GM21447 (cell line): ENCODE measurements around the gene SSBP4.

ENCODE experiments used
- ATAC-seq: cut with Tn5 transposase; IDR thresholded peaks from one replicate; pipeline ENCODE4 v1.9.1; 2021; ENCODE audit not compliant: unreplicated experiment

SSBP4 gene

DNA sequence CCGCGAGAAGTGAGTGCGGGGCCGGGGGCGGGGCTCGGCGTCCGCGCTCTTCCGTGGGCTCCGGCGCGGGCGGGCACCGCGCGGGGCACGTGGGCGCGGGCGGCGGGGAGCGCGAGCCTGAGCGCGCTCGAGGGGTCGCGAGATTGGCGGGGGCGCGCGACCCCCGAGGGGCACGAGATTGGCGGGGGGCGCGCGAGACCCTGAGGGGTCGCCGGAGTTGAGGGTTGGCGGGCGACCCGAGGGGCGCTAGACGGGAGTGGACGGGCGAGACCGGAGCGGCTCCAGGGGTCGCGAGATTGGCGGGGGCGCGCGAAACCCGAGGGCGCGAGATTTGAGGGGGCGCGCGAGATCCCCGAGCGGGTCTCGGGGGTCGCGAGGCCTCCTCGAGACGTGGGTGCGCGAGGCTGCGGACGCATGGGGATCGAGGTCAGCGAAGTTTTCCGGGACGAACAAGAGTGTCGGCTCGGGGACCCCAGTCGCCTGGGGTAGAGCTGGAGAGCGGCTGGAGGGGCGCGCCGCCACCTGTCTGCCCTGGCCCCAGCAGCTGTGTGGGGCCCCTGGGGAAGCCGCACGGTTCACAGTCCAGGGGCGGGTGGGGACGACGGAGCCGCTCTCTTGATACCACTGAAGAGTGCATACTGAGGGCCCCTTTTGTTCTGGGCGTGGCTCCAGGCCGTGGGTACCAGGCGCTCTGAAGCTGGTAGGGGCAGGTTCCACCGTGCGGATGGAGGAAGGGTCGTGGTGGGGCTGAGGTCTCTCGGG is 682 bp downstream of the SSBP4 start:
- ATAC-seq = no peak

- no peak for ATAC-seq
Observed at GRCh38 chr19:18420930-18421329, 1.7 kb downstream of the SSBP4 start.

- no peak for ATAC-seq
Observed at GRCh38 chr19:18421371-18421959, 2.3 kb downstream of the SSBP4 start.

GRCh38 chr19:18422530-18423191 is 3.5 kb downstream of the SSBP4 start:
- no peak for ATAC-seq

GRCh38 chr19:18423258-18424020 is 4.2 kb downstream of the SSBP4 start:
- no peak for ATAC-seq

DNA sequence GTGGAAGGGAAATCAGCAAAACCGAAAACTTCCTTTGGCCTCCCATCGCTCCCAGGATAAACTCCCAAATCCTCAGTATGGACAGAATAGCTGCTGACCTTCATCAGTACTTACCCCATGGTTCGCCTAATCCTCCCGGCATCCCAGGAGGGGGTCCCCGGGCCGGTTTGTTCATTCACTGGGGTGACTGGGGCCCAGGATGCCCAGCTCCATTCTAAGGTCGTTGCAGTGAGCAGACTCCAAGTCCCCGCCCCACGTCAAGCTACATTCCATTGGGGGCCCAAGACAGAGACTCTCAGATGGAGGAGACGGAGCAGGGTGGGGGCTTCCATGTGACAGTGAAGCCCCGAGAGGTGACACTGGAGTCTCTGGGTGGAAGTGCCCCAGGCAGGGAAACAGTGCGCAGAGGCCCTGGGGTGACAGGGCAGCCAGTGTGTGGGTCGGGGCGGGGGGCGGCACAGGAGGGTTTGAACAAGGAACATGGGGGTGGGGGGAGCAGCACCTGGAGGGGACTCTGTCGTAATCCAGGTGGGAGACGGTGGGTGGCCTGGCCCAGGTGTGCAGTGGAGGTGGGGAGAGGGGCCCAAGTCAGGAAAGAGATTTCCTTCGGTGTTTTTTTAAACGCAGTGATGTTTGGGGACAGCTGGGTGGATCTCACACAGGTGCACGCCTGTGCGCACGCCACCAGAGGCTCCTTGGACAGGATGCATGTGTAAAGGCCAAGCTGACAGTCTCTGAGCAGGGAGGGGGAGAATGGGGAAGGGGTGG is 5.1 kb downstream of the SSBP4 start:
- ATAC-seq = no peak

DNA sequence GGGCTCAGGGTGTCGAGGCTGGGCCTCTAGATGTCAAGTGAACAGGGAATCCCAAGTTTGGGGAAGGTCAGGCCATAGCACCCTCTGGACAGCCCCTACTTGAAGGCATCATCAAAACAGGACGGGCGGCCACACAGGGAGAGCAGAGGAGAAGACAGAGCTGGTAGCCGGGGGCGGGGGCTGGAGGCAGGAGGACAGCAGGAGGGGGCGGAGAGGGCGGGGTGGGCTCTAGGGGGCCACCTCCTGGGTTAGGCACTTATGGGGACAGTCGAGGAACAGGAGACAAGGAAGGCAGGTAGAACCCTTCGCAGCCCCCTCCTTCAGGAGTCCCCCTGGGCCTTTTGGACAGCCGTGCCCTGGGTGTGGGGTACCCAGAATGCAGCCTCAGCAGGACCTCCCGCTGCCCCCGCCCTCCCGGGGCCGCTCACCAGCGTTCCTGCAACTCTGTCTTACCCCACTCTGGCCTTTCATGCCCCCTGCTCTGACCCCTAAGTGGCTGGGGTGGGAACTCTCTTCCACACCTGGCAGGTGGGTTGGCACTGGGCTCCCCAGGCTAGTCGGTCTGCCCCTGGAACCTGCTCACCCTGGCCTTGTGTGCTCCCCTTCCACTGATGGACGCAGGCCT is 5.8 kb downstream of the SSBP4 start:
- no peak for ATAC-seq

- no peak for ATAC-seq
Observed at GRCh38 chr19:18425515-18426415, 6.6 kb downstream of the SSBP4 start.

GRCh38 chr19:18426416-18426767 is 7.2 kb downstream of the SSBP4 start:
- ATAC-seq = no peak

DNA sequence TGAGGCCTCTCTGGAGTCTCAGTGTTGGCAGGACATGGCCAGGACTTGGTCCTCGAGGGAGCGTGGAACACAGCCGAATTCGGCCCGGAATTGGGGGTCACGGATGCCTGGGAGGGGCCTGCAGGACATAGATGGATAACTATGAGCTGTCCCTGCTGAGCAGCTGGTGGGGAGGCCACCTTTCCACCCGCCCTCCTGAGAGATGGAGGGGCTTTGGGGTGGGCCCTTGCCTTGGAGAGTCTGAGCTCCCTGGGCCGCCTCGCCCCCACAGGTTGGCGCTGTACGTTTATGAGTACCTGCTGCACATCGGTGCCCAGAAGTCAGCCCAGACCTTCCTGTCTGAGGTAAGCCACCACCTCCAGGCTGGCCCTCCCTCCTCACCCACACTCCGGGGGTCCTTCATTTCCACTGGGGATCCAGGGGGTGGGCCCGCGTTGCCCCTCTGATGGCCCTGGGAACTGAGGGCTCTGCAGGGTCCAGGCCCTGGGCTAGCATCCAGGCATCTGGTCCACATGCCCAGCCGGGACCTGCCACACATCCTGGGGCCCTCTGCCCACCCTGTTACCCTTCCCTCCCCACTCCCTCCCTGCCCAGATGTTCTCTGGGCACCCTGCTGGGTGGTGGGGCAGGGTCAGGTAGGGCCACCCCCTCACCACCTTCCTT is 8.0 kb downstream of the SSBP4 start:
- ATAC-seq = no peak

GRCh38 chr19:18427743-18428113 is 8.5 kb downstream of the SSBP4 start:
- ATAC-seq = no peak

DNA sequence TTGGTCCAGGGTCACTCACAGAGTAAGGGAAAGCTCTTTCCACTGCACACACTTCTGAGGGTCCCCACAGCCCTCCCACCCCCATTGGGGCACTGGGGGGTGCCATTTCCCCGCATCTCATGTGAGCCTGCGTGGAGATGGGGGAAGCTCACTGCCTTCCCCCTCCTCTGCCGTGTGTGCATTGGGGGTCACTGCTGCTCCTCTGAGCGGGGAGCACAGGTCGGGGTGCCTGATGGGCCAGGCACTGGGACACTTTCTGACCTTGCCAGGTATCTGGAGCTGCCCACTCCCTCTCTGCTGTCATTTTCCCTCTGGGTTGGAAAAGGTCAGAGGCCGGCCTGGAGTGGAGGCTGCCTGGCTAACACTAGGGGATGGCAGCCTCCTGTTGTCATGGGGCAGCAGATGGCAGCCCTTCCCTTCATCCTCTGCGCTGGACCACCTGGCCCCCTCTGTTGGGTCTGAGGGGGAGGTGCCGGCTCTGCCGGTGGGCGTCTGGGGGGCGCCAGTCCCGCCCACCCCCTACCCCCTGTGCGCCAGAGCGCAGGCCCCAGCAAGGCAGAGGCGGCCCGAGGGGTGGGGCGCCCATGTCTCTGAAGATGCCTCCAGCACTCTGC is 9.1 kb downstream of the SSBP4 start:
- ATAC-seq = no peak

GRCh38 chr19:18428787-18429674 is 9.8 kb downstream of the SSBP4 start:
- ATAC-seq = peak; percentile 52

GRCh38 chr19:18429717-18430416 is 10.7 kb downstream of the SSBP4 start:
- no peak for ATAC-seq

- no peak for ATAC-seq
Observed at GRCh38 chr19:18430417-18431144, 11.4 kb downstream of the SSBP4 start.
